B cell (primary cell): ENCODE measurements around the gene MAPRE2. TPM values are rescaled to one million over a fixed set of nuclear protein-coding genes. Genes with fewer than 3 reads are reported as not detected.
"Not testable (repeated sequence)": the region's sequence is repeated elsewhere in the genome, so short reads cannot be mapped to it uniquely, and the experiment has no call there.

Experiments
- ATAC-seq: fragments of 200-7000 bp; cut with Tn5 transposase; one replicate; pipeline ENCODE4 v1.10.0; 2021; ENCODE audit warnings: low read depth, mild to moderate bottlenecking, moderate number of reproducible peaks, moderate library complexity
- CTCF ChIA-PET: fragments of 350-600 bp; sonication (Branson Sonifier 250); formaldehyde crosslinking; loops from one replicate; lab custom pipeline; 2021; ENCODE audit warnings: antibody characterized with exemption, inconsistent platforms; lab: Charles Lee
- POLR2A ChIA-PET: fragments of 350-600 bp; sonication (Branson Sonifier 250); formaldehyde crosslinking; loops from one replicate; lab custom pipeline; 2021; ENCODE audit warnings: antibody characterized with exemption; lab: Charles Lee
- DNase-seq: peaks from one replicate; pipeline ENCODE4 v3.0.0; 2013
- H2AFZ ChIP-seq: 2 replicates; pipeline ENCODE4 v1.6.1; 2012; ENCODE audit warnings: mild to moderate bottlenecking, low read depth, low read length; ENCODE audit not compliant: insufficient read depth, poor library complexity, severe bottlenecking
- H3K27ac ChIP-seq, 2 donors: 1 replicate in 1 of 2; 2 replicates in 1 of 2; pipeline ENCODE4 v1.5.1; 2012 to 2013; ENCODE audit warnings: low read length in 2 of 2, mild to moderate bottlenecking in 2 of 2, moderate library complexity in 1 of 2
- H3K27me3 ChIP-seq, 4 experiments: fragments of 200-600 bp in 1 of 4; sonication (generic) in 1 of 4; replicated peaks in 1 of 4; 1 replicate in 2 of 4; 2 replicates in 2 of 4; pipeline versions ENCODE4 v1.6.1 to v1.7.0; 2013 to 2016; ENCODE audit warnings: low read length in 3 of 4, mild to moderate bottlenecking in 2 of 4, mixed read lengths in 1 of 4, moderate library complexity in 1 of 4; ENCODE audit not compliant: insufficient read depth in 4 of 4, control insufficient read depth in 3 of 4; ENCODE audit errors: control extremely low read depth in 1 of 4
- H3K36me3 ChIP-seq, 2 experiments: replicated peaks in 1 of 2; 1 replicate in 1 of 2; 2 replicates in 1 of 2; pipeline versions ENCODE4 v1.6.1 to v1.7.1; 2013; ENCODE audit warnings: low read length in 1 of 2; ENCODE audit not compliant: insufficient read depth in 2 of 2, control insufficient read depth in 1 of 2; ENCODE audit errors: control extremely low read depth in 1 of 2, extremely low read depth in 1 of 2
- H3K4me1 ChIP-seq, 2 donors: fragments of 200-600 bp in 1 of 2; sonication (generic) in 1 of 2; 1 replicate in 1 of 2; 2 replicates in 1 of 2; pipeline versions ENCODE4 v1.5.1 to v1.6.1; 2013 to 2017; ENCODE audit warnings: low read length in 2 of 2; ENCODE audit not compliant: control insufficient read depth in 2 of 2, insufficient read depth in 2 of 2
- H3K4me2 ChIP-seq: replicated peaks from 2 replicates; pipeline ENCODE3; 2012; ENCODE audit warnings: mild to moderate bottlenecking, low read depth, low read length; ENCODE audit not compliant: poor library complexity, severe bottlenecking
- H3K4me3 ChIP-seq, 5 experiments: fragments of 200-600 bp in 1 of 5; sonication (generic) in 1 of 5; 1 replicate in 3 of 5; 2 replicates in 2 of 5; pipeline versions ENCODE4 v1.5.1 to v1.7.0; 2011 to 2016; ENCODE audit warnings: low read length in 4 of 5, mild to moderate bottlenecking in 4 of 5, low read depth in 2 of 5, control low read depth in 1 of 5, moderate library complexity in 1 of 5; ENCODE audit not compliant: insufficient read depth in 1 of 5; ENCODE audit errors: control extremely low read depth in 1 of 5, extremely low read depth in 1 of 5
- H3K79me2 ChIP-seq: fragments of 200-600 bp; sonication (generic); one replicate; pipeline ENCODE4 v1.6.0; 2016; ENCODE audit warnings: low read length; ENCODE audit not compliant: control insufficient read depth, insufficient read depth
- H3K9ac ChIP-seq: fragments of 200-600 bp; sonication (generic); 2 replicates; pipeline ENCODE4 v1.6.1; 2017; ENCODE audit warnings: mild to moderate bottlenecking, low read length, moderate library complexity
- H3K9me3 ChIP-seq, 3 donors: one replicate each; pipeline versions ENCODE4 v1.6.1 to v1.7.1; 2013; ENCODE audit warnings: low read length in 2 of 3; ENCODE audit not compliant: control insufficient read depth in 2 of 3, insufficient read depth in 1 of 3; ENCODE audit errors: control extremely low read depth in 1 of 3
- H4K20me1 ChIP-seq: 2 replicates; pipeline ENCODE4 v1.6.0; 2012; ENCODE audit warnings: mild to moderate bottlenecking, low read length; ENCODE audit not compliant: insufficient read depth, control insufficient read depth, poor library complexity, severe bottlenecking
- H3K27ac Mint-ChIP-seq: one replicate; pipeline ENCODE4 v1.8.0; 2021; ENCODE audit warnings: mixed read lengths
- H3K27me3 Mint-ChIP-seq: one replicate; pipeline ENCODE4 v1.8.0; 2021; ENCODE audit warnings: mixed read lengths
- H3K4me1 Mint-ChIP-seq: one replicate; pipeline ENCODE4 v1.8.0; 2021; ENCODE audit warnings: mixed read lengths
- H3K4me3 Mint-ChIP-seq: one replicate; pipeline ENCODE4 v1.8.0; 2021; ENCODE audit warnings: mixed read lengths
- H3K9me3 Mint-ChIP-seq: one replicate; pipeline ENCODE4 v1.8.0; 2022; ENCODE audit warnings: mixed read lengths; ENCODE audit not compliant: insufficient read depth
- CTCF ChIP-seq: fragments of 200-600 bp; IDR thresholded peaks from one replicate; pipeline ENCODE4 v1.8.0; 2022; ENCODE audit warnings: antibody characterized with exemption, mild to moderate bottlenecking
- EZH2 ChIP-seq: IDR thresholded peaks from 2 replicates; pipeline ENCODE4 v1.6.1; 2012; ENCODE audit warnings: borderline replicate concordance, low read depth, mild to moderate bottlenecking, moderate library complexity, low read length; ENCODE audit not compliant: insufficient read depth, poor library complexity, severe bottlenecking
- WGBS: methylation state at CpG from one replicate; pipeline ENCODE4 v1.1.5; 2013; ENCODE audit warnings: missing lambda C conversion rate; ENCODE audit not compliant: insufficient coverage; 5-methylcytosine and 5-hydroxymethylcytosine counted together
- intact Hi-C: fragments of 100-400 bp; cut with micrococcal nuclease; formaldehyde crosslinking; loops from one replicate; pipeline ENCODE4 v1.10.0; 2022
- polyA plus RNA-seq: library from polyadenylated mRNA; depleted of rRNA; stranded (reverse); fragments of >200 nt; gene quantifications from 2 replicates; pipeline ENCODE4 v1.2.3, GENCODE V29; 2012
- total RNA-seq, 2 donors: library from RNA; stranded (reverse); fragments of 120-200 nt in 1 of 2; gene quantifications; 1 replicate in 1 of 2; 2 replicates in 1 of 2; pipeline versions ENCODE4 v1.2.3 to v1.2.4, GENCODE V29; 2013 to 2022

Gene MAPRE2
- total and polyA plus RNA-seq, 2 donors (not counting 1 experiment from before 2014, with no cell fraction given) = 36.7 to 63.3 TPM

GRCh38 chr18:35167332-35167731, 126.1 kb downstream of the MAPRE2 start:
- Histone ChIP-seq H3K27ac (no peak overlapping the region), H3K36me3 (no peaks in the 10 kb centered on the region), H3K9ac (no peak overlapping the region), H3K4me3 (no peak overlapping the region), H4K20me1 (no peaks in the 10 kb centered on the region), H3K9me3 (peaks cover 0 to 1% (median 0%) of the 10 kb centered on the region in 3 donors), H3K4me1 (no peaks in the 10 kb centered on the region), H3K27me3 (no peaks in the 10 kb centered on the region), H3K79me2 (no peaks in the 10 kb centered on the region), H3K4me2 (no peak overlapping the region), H2AFZ (no peak overlapping the region)
- H3K4me1 Mint-ChIP-seq = peaks cover 5% of the 10 kb centered on the region
- CTCF ChIA-PET = interaction anchor here (1.0 to 1.8 kb wide), 2 partner anchors 24 to 64 kb away, joined by 3 to 5 read pairs; no protein-coding TSS in a partner anchor
- H3K4me3 Mint-ChIP-seq = no peak overlapping the region
- no peaks in the 10 kb centered on the region for H3K9me3 Mint-ChIP-seq
- no peak for DNase-seq
- POLR2A ChIA-PET = no interaction called here
- no peak for ATAC-seq
- intact Hi-C loops = no loop called here
- whole genome bisulfite sequencing = 90% methylated on average over 3 of the region's 6 CpGs
- H3K27ac Mint-ChIP-seq = peak overlapping the region; percentile 53
- no peak for TF ChIP-seq EZH2
- no peak for TF ChIP-seq CTCF
- no peaks in the 10 kb centered on the region for H3K27me3 Mint-ChIP-seq

GRCh38 chr18:35167857-35168256, 126.6 kb downstream of the MAPRE2 start:
- intact Hi-C loops = no loop called here
- H3K27me3 ChIP-seq = no peaks in the 10 kb centered on the region
- H3K79me2 ChIP-seq = no peaks in the 10 kb centered on the region
- no peak overlapping the region for H2AFZ ChIP-seq
- no peaks in the 10 kb centered on the region for H3K36me3 ChIP-seq
- H3K4me1 ChIP-seq = peaks cover under 1 to 4% of the 10 kb centered on the region in 2 donors
- CTCF ChIA-PET = interaction anchor here (1.0 to 1.8 kb wide), 2 partner anchors 25 to 64 kb away, joined by 3 to 5 read pairs; no protein-coding TSS in a partner anchor
- ATAC-seq (no peak), DNase-seq (no peak)
- no peak overlapping the region for H3K4me2 ChIP-seq
- H3K4me3 ChIP-seq = no peak overlapping the region
- H3K27ac ChIP-seq = no peak overlapping the region
- POLR2A ChIA-PET = interaction anchor here (0.7 kb wide), 1 partner anchor 187 kb away, joined by 3 read pairs; no protein-coding TSS in a partner anchor
- Mint-ChIP-seq H3K27me3 (no peaks in the 10 kb centered on the region), H3K4me1 (peaks cover 7% of the 10 kb centered on the region), H3K4me3 (no peak overlapping the region), H3K9me3 (no peaks in the 10 kb centered on the region), H3K27ac (no peak overlapping the region)
- no peak overlapping the region for H3K9ac ChIP-seq
- no peaks in the 10 kb centered on the region for H4K20me1 ChIP-seq
- H3K9me3 ChIP-seq = peaks cover 0 to 1% (median 0%) of the 10 kb centered on the region in 3 donors
- TF ChIP-seq CTCF (no peak), EZH2 (no peak)

- H3K4me1 Mint-ChIP-seq = peaks cover 23% of the 10 kb centered on the region
- H2AFZ ChIP-seq, H3K27me3 Mint-ChIP-seq, H4K20me1 ChIP-seq, H3K27ac ChIP-seq, H3K9ac ChIP-seq, H3K9me3 ChIP-seq, H3K4me3 Mint-ChIP-seq, ATAC-seq, H3K36me3 ChIP-seq, H3K79me2 ChIP-seq, DNase-seq, H3K27me3 ChIP-seq, H3K4me2 ChIP-seq, POLR2A ChIA-PET, H3K9me3 Mint-ChIP-seq, H3K4me3 ChIP-seq, H3K27ac Mint-ChIP-seq: not testable (repeated sequence)
- CTCF ChIA-PET = interaction anchor here (1.9 kb wide), 1 partner anchor 11 kb away, joined by 7 read pairs; no protein-coding TSS in a partner anchor
- no CpG with 5 or more reads among the region's 1 CpG for WGBS
- H3K4me1 ChIP-seq = peaks cover 14 to 23% of the 10 kb centered on the region in 2 donors
- intact Hi-C loops = loop anchor here (10.0 kb wide), 2 partner anchors 64 to 804 kb away; partner anchors contain the start of gene RMP24
Observed at GRCh38 chr18:35170323-35170722, 129.1 kb downstream of the MAPRE2 start.
